Measurements from ENCODE around the gene DMD. TPM values are rescaled to one million over a fixed set of nuclear protein-coding genes. Genes with fewer than 3 reads are reported as not detected.
"Not testable (repeated sequence)": the region's sequence is repeated elsewhere in the genome, so short reads cannot be mapped to it uniquely, and the experiment has no call there.

Gene DMD
- total RNA-seq, 5 donors from 2014 or later (not counting 1 experiment from before 2014, with no cell fraction given): 0.73 to 1.6 (median 0.88) TPM; not detected in 1

DNA sequence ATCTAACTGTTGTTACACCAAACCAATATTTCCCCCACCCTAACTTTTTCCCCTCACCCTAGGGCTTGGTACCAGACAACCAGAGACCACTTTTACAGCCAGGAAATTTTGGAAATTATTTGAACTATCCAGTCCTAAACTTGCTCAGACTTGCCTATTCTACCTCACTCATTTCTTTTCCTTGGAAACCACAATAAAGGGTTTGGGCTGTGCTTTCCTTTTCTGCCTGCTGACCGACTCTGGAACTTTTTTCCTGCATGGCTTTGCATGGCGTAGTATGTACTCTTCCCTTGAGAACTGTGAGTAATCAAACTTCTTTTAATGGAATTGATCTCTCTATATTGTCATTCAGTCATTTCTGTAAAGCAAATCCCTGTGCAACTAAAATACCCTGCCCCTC lies 1623.0 kb downstream of the DMD start:
- CTCF ChIA-PET: no interaction called here
- no CpG with 5 or more reads among the region's 2 CpGs for WGBS (ENCODE audit: insufficient coverage)
- H3K4me1 Mint-ChIP-seq: no peaks in the 10 kb centered on the region

DNA sequence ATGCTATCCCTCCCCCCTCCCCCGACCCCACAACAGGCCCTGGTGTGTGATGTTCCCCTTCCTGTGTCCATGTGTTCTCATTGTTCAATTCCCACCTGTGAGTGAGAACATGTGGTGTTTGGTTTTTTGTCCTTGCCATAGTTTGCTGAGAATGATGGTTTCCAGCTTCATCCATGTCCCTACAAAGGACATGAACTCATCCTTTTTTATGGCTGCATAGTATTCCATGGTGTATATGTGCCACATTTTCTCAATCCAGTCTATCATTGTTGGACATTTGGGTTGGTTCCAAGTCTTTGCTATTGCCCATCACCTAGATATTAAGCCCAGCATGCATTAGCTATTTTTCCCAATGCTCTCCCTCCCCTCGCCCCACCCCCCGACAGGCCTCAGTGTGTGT lies 1627.5 kb downstream of the DMD start:
- H3K4me3 Mint-ChIP-seq; H3K9me3 ChIP-seq; H3K27ac ChIP-seq (ENCODE audit: low read length); H3K27ac Mint-ChIP-seq; ATAC-seq (replicated peaks in 1 of 4); H3K36me3 Mint-ChIP-seq; H3K36me3 ChIP-seq (ENCODE audit: control insufficient read depth in 2 of 2, extremely low read depth in 1 of 2, insufficient read depth in 1 of 2, low read length in 1 of 2); POLR2A ChIA-PET; H3K27me3 ChIP-seq (replicated peaks in 1 of 2; ENCODE audit: control insufficient read depth in 2 of 2, extremely low read depth in 1 of 2, insufficient read depth in 2 of 2, low read length in 1 of 2); H3K4me3 ChIP-seq (ENCODE audit: control insufficient read depth in 1 of 2, extremely low read depth in 1 of 2, low read length in 1 of 2); DNase-seq; H3K4me1 Mint-ChIP-seq; H3K27me3 Mint-ChIP-seq; H3K4me1 ChIP-seq (ENCODE audit: control insufficient read depth in 1 of 2, extremely low read depth in 1 of 2, insufficient read depth in 2 of 2, low read length in 2 of 2): not testable (repeated sequence)
- WGBS (ENCODE audit: insufficient coverage): no CpG with 5 or more reads among the region's 3 CpGs
- peaks cover 0 to 11% (median 0%) of the 10 kb centered on the region in 3 donors for H3K9me3 Mint-ChIP-seq
- CTCF ChIA-PET: interaction anchor here in 1 of 2 donors (0.6 kb wide), 1 partner anchor 927 kb away, joined by 3 read pairs; no protein-coding TSS in a partner anchor

More for the DNA sequence above, 1623.0 kb downstream of the DMD start:
- DNase-seq (no peak), ATAC-seq (replicated peaks in 1 of 4) (no peak)
- Histone ChIP-seq H3K4me3 (ENCODE audit: control insufficient read depth in 1 of 2, extremely low read depth in 1 of 2, low read length in 1 of 2) (no peak overlapping the region), H3K4me1 (ENCODE audit: control insufficient read depth in 1 of 2, extremely low read depth in 1 of 2, insufficient read depth in 2 of 2, low read length in 2 of 2) (no peaks in the 10 kb centered on the region), H3K27ac (ENCODE audit: low read length) (no peak overlapping the region), H3K9me3 (no peaks in the 10 kb centered on the region), H3K27me3 (replicated peaks in 1 of 2; ENCODE audit: control insufficient read depth in 2 of 2, extremely low read depth in 1 of 2, insufficient read depth in 2 of 2, low read length in 1 of 2) (no peaks in the 10 kb centered on the region), H3K36me3 (ENCODE audit: control insufficient read depth in 2 of 2, extremely low read depth in 1 of 2, insufficient read depth in 1 of 2, low read length in 1 of 2) (no peaks in the 10 kb centered on the region)
- no peak overlapping the region for H3K4me3 Mint-ChIP-seq
- no peak overlapping the region for H3K27ac Mint-ChIP-seq
- H3K9me3 Mint-ChIP-seq: peaks cover 0 to 9% (median 0%) of the 10 kb centered on the region in 3 donors
- H3K36me3 Mint-ChIP-seq: no peaks in the 10 kb centered on the region
- H3K27me3 Mint-ChIP-seq: peaks cover 0 to 8% of the 10 kb centered on the region in 2 donors
- POLR2A ChIA-PET: no interaction called here

DNA sequence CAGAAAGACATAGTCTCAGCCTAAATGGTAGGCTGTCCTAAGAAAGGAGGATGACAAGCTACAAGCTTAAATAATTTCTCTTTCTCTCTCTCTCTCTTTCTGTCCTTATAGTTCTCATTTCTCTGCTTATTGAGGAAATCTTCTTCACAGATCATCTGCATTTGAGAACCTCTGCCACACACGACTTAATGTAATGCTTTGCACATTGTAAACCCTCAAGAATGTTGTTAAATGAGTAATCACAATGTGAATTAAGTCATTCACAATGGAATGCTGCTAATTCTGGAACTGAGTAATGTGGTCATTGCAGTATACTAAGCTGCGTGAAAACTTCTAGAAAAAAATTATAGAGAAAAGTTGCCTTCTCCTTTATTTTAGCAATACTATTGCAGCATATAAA lies 1630.6 kb downstream of the DMD start:
- Mint-ChIP-seq H3K27ac (no peak overlapping the region), H3K4me3 (no peak overlapping the region), H3K27me3 (peaks cover 0 to 4% of the 10 kb centered on the region in 2 donors), H3K4me1 (no peaks in the 10 kb centered on the region), H3K36me3 (no peaks in the 10 kb centered on the region), H3K9me3 (peaks cover 0 to 10% (median 0%) of the 10 kb centered on the region in 3 donors)
- Histone ChIP-seq H3K4me3 (ENCODE audit: control insufficient read depth in 1 of 2, extremely low read depth in 1 of 2, low read length in 1 of 2) (no peak overlapping the region), H3K4me1 (ENCODE audit: control insufficient read depth in 1 of 2, extremely low read depth in 1 of 2, insufficient read depth in 2 of 2, low read length in 2 of 2) (no peaks in the 10 kb centered on the region), H3K27ac (ENCODE audit: low read length) (no peak overlapping the region), H3K36me3 (ENCODE audit: control insufficient read depth in 2 of 2, extremely low read depth in 1 of 2, insufficient read depth in 1 of 2, low read length in 1 of 2) (no peaks in the 10 kb centered on the region), H3K9me3 (no peaks in the 10 kb centered on the region), H3K27me3 (replicated peaks in 1 of 2; ENCODE audit: control insufficient read depth in 2 of 2, extremely low read depth in 1 of 2, insufficient read depth in 2 of 2, low read length in 1 of 2) (no peaks in the 10 kb centered on the region)
- POLR2A ChIA-PET: no interaction called here
- no CpG with 5 or more reads among the region's 2 CpGs for WGBS (ENCODE audit: insufficient coverage)
- DNase-seq (no peak), ATAC-seq (replicated peaks in 1 of 4) (no peak)
- CTCF ChIA-PET: no interaction called here

DNA sequence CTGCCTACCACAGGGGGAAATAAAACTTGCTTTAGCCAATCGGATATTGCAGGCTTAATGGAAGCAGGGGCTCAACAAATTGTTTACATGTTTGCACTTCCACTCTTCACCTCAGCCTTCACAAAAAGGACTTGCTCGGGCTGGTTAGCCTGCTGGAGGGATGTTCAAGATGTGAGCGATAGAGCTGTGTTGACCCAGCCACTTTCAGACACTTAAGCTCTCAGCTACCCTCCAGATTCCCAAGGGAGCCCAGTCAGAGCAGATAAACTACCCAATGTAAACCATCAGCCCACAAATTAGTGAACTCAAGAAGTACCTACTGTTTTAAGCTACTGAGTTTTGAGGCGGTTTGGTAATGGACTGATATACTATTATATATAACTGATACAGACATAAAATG lies 1631.1 kb downstream of the DMD start:
- ATAC-seq (replicated peaks in 1 of 4): no peak
- H3K4me1 ChIP-seq (ENCODE audit: control insufficient read depth in 1 of 2, extremely low read depth in 1 of 2, insufficient read depth in 2 of 2, low read length in 2 of 2): no peaks in the 10 kb centered on the region
- no peaks in the 10 kb centered on the region for H3K9me3 ChIP-seq
- H3K36me3 Mint-ChIP-seq: no peaks in the 10 kb centered on the region
- H3K4me3 ChIP-seq (ENCODE audit: control insufficient read depth in 1 of 2, extremely low read depth in 1 of 2, low read length in 1 of 2): no peak overlapping the region
- ChIA-PET CTCF (no interaction called here), POLR2A (no interaction called here)
- H3K27ac ChIP-seq (ENCODE audit: low read length): no peak overlapping the region
- H3K27me3 ChIP-seq (replicated peaks in 1 of 2; ENCODE audit: control insufficient read depth in 2 of 2, extremely low read depth in 1 of 2, insufficient read depth in 2 of 2, low read length in 1 of 2): no peaks in the 10 kb centered on the region
- H3K27ac Mint-ChIP-seq: no peak overlapping the region
- no peaks in the 10 kb centered on the region for H3K4me1 Mint-ChIP-seq
- no peak for DNase-seq
- H3K27me3 Mint-ChIP-seq: peaks cover 0 to 4% of the 10 kb centered on the region in 2 donors
- H3K36me3 ChIP-seq (ENCODE audit: control insufficient read depth in 2 of 2, extremely low read depth in 1 of 2, insufficient read depth in 1 of 2, low read length in 1 of 2): no peaks in the 10 kb centered on the region
- H3K4me3 Mint-ChIP-seq: no peak overlapping the region
- H3K9me3 Mint-ChIP-seq: peaks cover 0 to 10% (median 0%) of the 10 kb centered on the region in 3 donors
- no CpG with 5 or more reads among the region's 4 CpGs for WGBS (ENCODE audit: insufficient coverage)

DNA sequence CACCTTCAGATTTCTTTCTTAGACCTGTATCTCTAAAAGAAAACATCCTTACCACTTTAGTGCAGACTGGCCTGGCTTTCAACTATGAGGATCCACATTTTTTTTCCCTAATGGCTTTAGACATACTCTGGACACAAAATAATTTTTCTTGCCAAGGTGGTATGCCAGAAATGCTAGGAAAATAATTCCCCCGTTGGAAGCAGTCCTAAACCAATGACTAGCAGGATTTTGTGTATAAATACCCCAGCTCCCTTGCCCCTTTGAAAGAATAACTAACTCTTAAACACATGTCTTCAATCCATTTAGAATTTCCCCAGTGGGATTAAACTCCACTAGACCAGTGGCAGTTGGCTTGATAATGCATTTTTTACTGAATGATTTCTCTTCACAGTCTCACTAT lies 1639.0 kb downstream of the DMD start:
- Mint-ChIP-seq H3K4me3 (no peak overlapping the region), H3K9me3 (no peaks in the 10 kb centered on the region), H3K4me1 (no peaks in the 10 kb centered on the region), H3K27ac (no peak overlapping the region), H3K36me3 (no peaks in the 10 kb centered on the region), H3K27me3 (no peaks in the 10 kb centered on the region)
- ChIA-PET POLR2A (no interaction called here), CTCF (no interaction called here)
- Histone ChIP-seq H3K9me3 (no peaks in the 10 kb centered on the region), H3K4me1 (ENCODE audit: control insufficient read depth in 1 of 2, extremely low read depth in 1 of 2, insufficient read depth in 2 of 2, low read length in 2 of 2) (no peaks in the 10 kb centered on the region), H3K4me3 (ENCODE audit: control insufficient read depth in 1 of 2, extremely low read depth in 1 of 2, low read length in 1 of 2) (no peak overlapping the region), H3K36me3 (ENCODE audit: control insufficient read depth in 2 of 2, extremely low read depth in 1 of 2, insufficient read depth in 1 of 2, low read length in 1 of 2) (no peaks in the 10 kb centered on the region), H3K27me3 (replicated peaks in 1 of 2; ENCODE audit: control insufficient read depth in 2 of 2, extremely low read depth in 1 of 2, insufficient read depth in 2 of 2, low read length in 1 of 2) (no peaks in the 10 kb centered on the region), H3K27ac (ENCODE audit: low read length) (no peak overlapping the region)
- no CpG with 5 or more reads among the region's 1 CpG for WGBS (ENCODE audit: insufficient coverage)
- ATAC-seq (replicated peaks in 1 of 4): no peak
- no peak for DNase-seq

DNA sequence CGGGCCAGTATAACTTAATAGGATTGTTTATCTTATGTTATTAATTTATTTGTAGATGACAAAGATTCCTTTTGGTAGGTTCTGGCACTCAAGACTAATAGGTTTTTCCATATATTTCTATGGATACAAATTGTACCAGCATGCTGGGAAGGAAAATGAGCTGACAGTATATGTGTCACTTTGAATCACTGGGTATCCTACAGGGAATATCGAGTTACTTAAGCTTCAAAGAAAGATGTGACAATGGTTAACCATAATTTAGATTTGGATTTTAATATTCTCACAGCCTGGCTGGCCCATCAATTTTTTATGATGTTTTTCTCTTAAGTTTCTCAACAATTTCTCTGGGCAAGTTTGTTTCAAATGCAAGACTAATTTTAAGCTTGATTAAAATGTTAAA lies 1640.7 kb downstream of the DMD start:
- POLR2A ChIA-PET: no interaction called here
- Histone ChIP-seq H3K27me3 (replicated peaks in 1 of 2; ENCODE audit: control insufficient read depth in 2 of 2, extremely low read depth in 1 of 2, insufficient read depth in 2 of 2, low read length in 1 of 2) (no peaks in the 10 kb centered on the region), H3K36me3 (ENCODE audit: control insufficient read depth in 2 of 2, extremely low read depth in 1 of 2, insufficient read depth in 1 of 2, low read length in 1 of 2) (no peaks in the 10 kb centered on the region), H3K9me3 (no peaks in the 10 kb centered on the region), H3K4me3 (ENCODE audit: control insufficient read depth in 1 of 2, extremely low read depth in 1 of 2, low read length in 1 of 2) (no peak overlapping the region), H3K27ac (ENCODE audit: low read length) (no peak overlapping the region), H3K4me1 (ENCODE audit: control insufficient read depth in 1 of 2, extremely low read depth in 1 of 2, insufficient read depth in 2 of 2, low read length in 2 of 2) (no peaks in the 10 kb centered on the region)
- DNase-seq (no peak), ATAC-seq (replicated peaks in 1 of 4) (no peak)
- no CpG with 5 or more reads among the region's 2 CpGs for WGBS (ENCODE audit: insufficient coverage)
- CTCF ChIA-PET: no interaction called here
- Mint-ChIP-seq H3K4me1 (no peaks in the 10 kb centered on the region), H3K27me3 (peaks cover 0 to 4% of the 10 kb centered on the region in 2 donors), H3K4me3 (no peak overlapping the region), H3K27ac (no peak overlapping the region), H3K36me3 (no peaks in the 10 kb centered on the region), H3K9me3 (no peaks in the 10 kb centered on the region)

DNA sequence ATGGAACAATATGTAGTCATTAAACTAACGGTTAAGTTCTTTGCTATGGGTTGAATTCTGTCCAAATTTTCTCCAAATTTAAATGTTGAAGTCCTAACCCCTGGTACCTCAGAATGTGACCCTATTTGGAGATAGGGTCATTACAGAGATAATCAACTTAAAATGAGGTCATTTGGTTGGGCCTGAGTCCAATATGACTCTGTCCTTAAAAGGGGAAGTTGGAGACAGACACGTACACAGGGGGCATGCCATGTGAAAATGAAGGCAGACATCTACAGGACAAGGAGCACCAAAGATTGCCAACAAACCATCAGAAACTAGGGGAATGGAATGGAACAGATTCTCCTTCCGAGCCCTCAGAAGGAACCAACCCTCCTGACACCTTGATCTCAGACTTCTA lies 1647.6 kb downstream of the DMD start:
- no peaks in the 10 kb centered on the region for H3K27me3 ChIP-seq (replicated peaks in 1 of 2; ENCODE audit: control insufficient read depth in 2 of 2, extremely low read depth in 1 of 2, insufficient read depth in 2 of 2, low read length in 1 of 2)
- WGBS (ENCODE audit: insufficient coverage): no CpG with 5 or more reads among the region's 3 CpGs
- ATAC-seq (replicated peaks in 1 of 4): no peak
- no peaks in the 10 kb centered on the region for H3K4me1 ChIP-seq (ENCODE audit: control insufficient read depth in 1 of 2, extremely low read depth in 1 of 2, insufficient read depth in 2 of 2, low read length in 2 of 2)
- no peaks in the 10 kb centered on the region for H3K36me3 ChIP-seq (ENCODE audit: control insufficient read depth in 2 of 2, extremely low read depth in 1 of 2, insufficient read depth in 1 of 2, low read length in 1 of 2)
- DNase-seq: no peak
- no peak overlapping the region for H3K27ac Mint-ChIP-seq
- H3K9me3 ChIP-seq: no peaks in the 10 kb centered on the region
- CTCF ChIA-PET: no interaction called here
- H3K4me3 Mint-ChIP-seq: no peak overlapping the region
- H3K4me3 ChIP-seq (ENCODE audit: control insufficient read depth in 1 of 2, extremely low read depth in 1 of 2, low read length in 1 of 2): no peak overlapping the region
- peaks cover 0 to 4% of the 10 kb centered on the region in 2 donors for H3K27me3 Mint-ChIP-seq
- no peaks in the 10 kb centered on the region for H3K4me1 Mint-ChIP-seq
- no peaks in the 10 kb centered on the region for H3K36me3 Mint-ChIP-seq
- no peaks in the 10 kb centered on the region for H3K9me3 Mint-ChIP-seq
- no peak overlapping the region for H3K27ac ChIP-seq (ENCODE audit: low read length)
- POLR2A ChIA-PET: no interaction called here
